Measurements from ENCODE around the gene MYOCOS. TPM values are rescaled to one million over a fixed set of nuclear protein-coding genes. Genes with fewer than 3 reads are reported as not detected.
"Not testable (repeated sequence)": the region's sequence is repeated elsewhere in the genome, so short reads cannot be mapped to it uniquely, and the experiment has no call there.

MYOCOS gene
- total RNA-seq, 2 experiments from 2014 or later, result 0.14 TPM; not detected in 1

- TF ChIP-seq CTCF (IDR thresholded peaks at IDR 0.05), result peak; percentile 8
- Histone ChIP-seq H3K4me3 (ENCODE audit: low read length) (no peak overlapping the region), H3K9me3 (ENCODE audit: control insufficient read depth in 1 of 2, insufficient read depth in 1 of 2, low read length in 2 of 2) (no peaks in the 10 kb centered on the region), H3K27ac (ENCODE audit: low read depth in 1 of 2, low read length in 2 of 2) (no peak overlapping the region), H3K36me3 (ENCODE audit: insufficient read depth, low read length) (no peaks in the 10 kb centered on the region), H3K27me3 (ENCODE audit: control insufficient read depth in 1 of 2, insufficient read depth in 2 of 2, low read length in 2 of 2) (peaks cover 10 to 12% of the 10 kb centered on the region in 2 experiments), H3K4me1 (ENCODE audit: insufficient read depth, low read length) (peaks cover 10% of the 10 kb centered on the region)
- no peak overlapping the region for H3K4me3 Mint-ChIP-seq
- DNase-seq, result no peak
- no peak overlapping the region for H3K27ac Mint-ChIP-seq
- peaks cover 24% of the 10 kb centered on the region for H3K27me3 Mint-ChIP-seq
- peaks cover 11% of the 10 kb centered on the region for H3K4me1 Mint-ChIP-seq (ENCODE audit: low read depth)
- ATAC-seq (ENCODE audit: poor library complexity), result no peak
- POLR2A ChIA-PET, result no interaction called here
- CTCF ChIA-PET, result interaction anchor here (2.3 kb wide), 1 partner anchor 11 kb away, joined by 6 read pairs; no protein-coding TSS in a partner anchor
- intact Hi-C loops (cut with DNase I, micrococcal nuclease), result no loop called here
- no peaks in the 10 kb centered on the region for H3K9me3 Mint-ChIP-seq
- H3K36me3 Mint-ChIP-seq (ENCODE audit: low read depth), result no peaks in the 10 kb centered on the region
These were observed 33.7 kb downstream of the MYOCOS start for GRCh38 chr1:171655746-171656116.

- H3K9me3 ChIP-seq (ENCODE audit: control insufficient read depth in 1 of 2, insufficient read depth in 1 of 2, low read length in 2 of 2); H3K36me3 ChIP-seq (ENCODE audit: insufficient read depth, low read length); H3K4me3 Mint-ChIP-seq; intact Hi-C loops (cut with DNase I, micrococcal nuclease); H3K36me3 Mint-ChIP-seq (ENCODE audit: low read depth); POLR2A ChIA-PET; H3K4me3 ChIP-seq (ENCODE audit: low read length); DNase-seq; H3K9me3 Mint-ChIP-seq; H3K27ac Mint-ChIP-seq; H3K4me1 ChIP-seq (ENCODE audit: insufficient read depth, low read length); ATAC-seq (ENCODE audit: poor library complexity); H3K27ac ChIP-seq (ENCODE audit: low read depth in 1 of 2, low read length in 2 of 2): not testable (repeated sequence)
- CTCF ChIA-PET, result interaction anchor here (2.3 kb wide), 1 partner anchor 11 kb away, joined by 6 read pairs; no protein-coding TSS in a partner anchor
- peaks cover 10 to 12% of the 10 kb centered on the region in 2 experiments for H3K27me3 ChIP-seq (ENCODE audit: control insufficient read depth in 1 of 2, insufficient read depth in 2 of 2, low read length in 2 of 2)
- Mint-ChIP-seq H3K4me1 (ENCODE audit: low read depth) (peaks cover 11% of the 10 kb centered on the region), H3K27me3 (peaks cover 23% of the 10 kb centered on the region)
These were observed 34.2 kb downstream of the MYOCOS start for GRCh38 chr1:171656206-171656605.

- Mint-ChIP-seq H3K4me3 (no peak overlapping the region), H3K27ac (no peak overlapping the region), H3K4me1 (ENCODE audit: low read depth) (no peaks in the 10 kb centered on the region), H3K27me3 (peaks cover 6% of the 10 kb centered on the region), H3K9me3 (no peaks in the 10 kb centered on the region), H3K36me3 (ENCODE audit: low read depth) (no peaks in the 10 kb centered on the region)
- no peak overlapping the region for H3K27ac ChIP-seq (ENCODE audit: low read depth in 1 of 2, low read length in 2 of 2)
- no peaks in the 10 kb centered on the region for H3K9me3 ChIP-seq (ENCODE audit: control insufficient read depth in 1 of 2, insufficient read depth in 1 of 2, low read length in 2 of 2)
- no peaks in the 10 kb centered on the region for H3K36me3 ChIP-seq (ENCODE audit: insufficient read depth, low read length)
- ChIA-PET POLR2A (no interaction called here), CTCF (no interaction called here)
- H3K4me3 ChIP-seq (ENCODE audit: low read length), result no peak overlapping the region
- TF ChIP-seq CTCF (IDR thresholded peaks at IDR 0.05), result no peak
- no peak for ATAC-seq (ENCODE audit: poor library complexity)
- no peaks in the 10 kb centered on the region for H3K4me1 ChIP-seq (ENCODE audit: insufficient read depth, low read length)
- peaks cover 0 to 4% of the 10 kb centered on the region in 2 experiments for H3K27me3 ChIP-seq (ENCODE audit: control insufficient read depth in 1 of 2, insufficient read depth in 2 of 2, low read length in 2 of 2)
- DNase-seq, result no peak
- intact Hi-C loops (cut with DNase I, micrococcal nuclease), result no loop called here
These were observed 39.1 kb downstream of the MYOCOS start for GRCh38 chr1:171661076-171661650.
